ENCODE measurements around the gene PPARG.

GRCh38 chr3:12363397-12364195, 74.7 kb downstream of the PPARG start:
- TF ChIP-seq, protein P1, sequence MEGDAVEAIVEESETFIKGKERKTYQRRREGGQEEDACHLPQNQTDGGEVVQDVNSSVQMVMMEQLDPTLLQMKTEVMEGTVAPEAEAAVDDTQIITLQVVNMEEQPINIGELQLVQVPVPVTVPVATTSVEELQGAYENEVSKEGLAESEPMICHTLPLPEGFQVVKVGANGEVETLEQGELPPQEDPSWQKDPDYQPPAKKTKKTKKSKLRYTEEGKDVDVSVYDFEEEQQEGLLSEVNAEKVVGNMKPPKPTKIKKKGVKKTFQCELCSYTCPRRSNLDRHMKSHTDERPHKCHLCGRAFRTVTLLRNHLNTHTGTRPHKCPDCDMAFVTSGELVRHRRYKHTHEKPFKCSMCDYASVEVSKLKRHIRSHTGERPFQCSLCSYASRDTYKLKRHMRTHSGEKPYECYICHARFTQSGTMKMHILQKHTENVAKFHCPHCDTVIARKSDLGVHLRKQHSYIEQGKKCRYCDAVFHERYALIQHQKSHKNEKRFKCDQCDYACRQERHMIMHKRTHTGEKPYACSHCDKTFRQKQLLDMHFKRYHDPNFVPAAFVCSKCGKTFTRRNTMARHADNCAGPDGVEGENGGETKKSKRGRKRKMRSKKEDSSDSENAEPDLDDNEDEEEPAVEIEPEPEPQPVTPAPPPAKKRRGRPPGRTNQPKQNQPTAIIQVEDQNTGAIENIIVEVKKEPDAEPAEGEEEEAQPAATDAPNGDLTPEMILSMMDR (IDR thresholded peaks at IDR 0.05), result no peak
- TF ChIP-seq POLR2AphosphoS5 (IDR thresholded peaks at IDR 0.05) (no peak), POLR2A (IDR thresholded peaks at IDR 0.05) (no peak), EP300 (IDR thresholded peaks at IDR 0.05) (no peak)

All from sigmoid colon (tissue), 4 donors.